Lower leg skin (tissue), 4 donors: Measurements from ENCODE around the gene AHCYL2. TPM values are rescaled to one million over a fixed set of nuclear protein-coding genes. Genes with fewer than 3 reads are reported as not detected.
A peak's percentile ranks its signal among the peaks of the same experiment; 100 is the strongest.
"Not testable (repeated sequence)": the region's sequence is repeated elsewhere in the genome, so short reads cannot be mapped to it uniquely, and the experiment has no call there.

ENCODE experiments used
- DNase-seq, 2 donors: peaks; one replicate each; pipeline ENCODE4 v3.0.0-alpha.2; 2019; ENCODE audit warnings: low spot score in 2 of 2
- H3K4me3 ChIP-seq: fragments of 200-600 bp; sonication (generic); 2 replicates; pipeline ENCODE4 v1.5.1; 2017; ENCODE audit warnings: mild to moderate bottlenecking, low read depth; ENCODE audit not compliant: poor library complexity, severe bottlenecking
- POLR2A ChIP-seq, 2 donors: fragments of 450-650 bp; IDR thresholded peaks; one replicate each; pipeline ENCODE4 v1.6.1; 2016 to 2017; ENCODE audit warnings: antibody characterized with exemption in 2 of 2, mild to moderate bottlenecking in 1 of 2, moderate library complexity in 1 of 2
- WGBS, 2 donors: methylation state at CpG; one replicate each; pipeline ENCODE4 v1.1.5; 2018; 5-methylcytosine and 5-hydroxymethylcytosine counted together
- intact Hi-C: fragments of 100-400 bp; cut with DNase I; formaldehyde crosslinking; loops from one replicate; pipeline ENCODE4 v1.15.0; 2023; ENCODE audit warnings: low total_unique reads
- total RNA-seq, 4 donors: library from RNA; depleted of rRNA; stranded (reverse); fragments of >200 nt; gene quantifications; one replicate each; pipeline ENCODE4 v1.1.0, GENCODE V29; 2016
- TF ChIP-seq, protein P1 (sequence below), 3 donors: fragments of 450-650 bp; IDR thresholded peaks; one replicate each; pipeline ENCODE4 v1.5.1; 2016; ENCODE audit warnings: antibody characterized with exemption in 3 of 3, mild to moderate bottlenecking in 3 of 3, moderate library complexity in 2 of 3

Gene AHCYL2
- total RNA-seq, 4 donors from 2014 or later = 31.1 to 45.8 (median 39.2) TPM

DNA sequence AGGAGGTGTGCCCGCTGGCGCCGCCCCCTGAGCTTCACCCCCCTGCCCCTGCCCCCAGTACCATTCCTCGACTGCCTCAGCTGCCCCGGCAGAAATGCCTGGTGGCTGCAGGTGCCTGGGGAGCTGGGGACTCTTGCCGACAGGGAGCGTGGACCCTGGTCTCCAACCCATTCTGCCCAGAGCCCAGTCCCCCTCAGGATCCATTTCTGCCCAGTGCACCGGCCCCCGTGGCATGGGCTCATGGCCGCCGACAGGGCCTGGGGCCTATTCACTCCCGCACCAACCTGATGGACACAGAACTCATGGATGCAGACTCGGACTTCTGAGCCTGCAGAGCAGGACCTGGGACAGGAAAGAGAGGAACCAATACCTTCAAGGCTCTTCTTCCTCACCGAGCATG lies 12.7 kb upstream of the AHCYL2 start:
- intact Hi-C loops = loop anchor here (10.0 kb wide), 2 partner anchors 63 to 153 kb away; no protein-coding TSS in a partner anchor
- TF ChIP-seq, protein P1, sequence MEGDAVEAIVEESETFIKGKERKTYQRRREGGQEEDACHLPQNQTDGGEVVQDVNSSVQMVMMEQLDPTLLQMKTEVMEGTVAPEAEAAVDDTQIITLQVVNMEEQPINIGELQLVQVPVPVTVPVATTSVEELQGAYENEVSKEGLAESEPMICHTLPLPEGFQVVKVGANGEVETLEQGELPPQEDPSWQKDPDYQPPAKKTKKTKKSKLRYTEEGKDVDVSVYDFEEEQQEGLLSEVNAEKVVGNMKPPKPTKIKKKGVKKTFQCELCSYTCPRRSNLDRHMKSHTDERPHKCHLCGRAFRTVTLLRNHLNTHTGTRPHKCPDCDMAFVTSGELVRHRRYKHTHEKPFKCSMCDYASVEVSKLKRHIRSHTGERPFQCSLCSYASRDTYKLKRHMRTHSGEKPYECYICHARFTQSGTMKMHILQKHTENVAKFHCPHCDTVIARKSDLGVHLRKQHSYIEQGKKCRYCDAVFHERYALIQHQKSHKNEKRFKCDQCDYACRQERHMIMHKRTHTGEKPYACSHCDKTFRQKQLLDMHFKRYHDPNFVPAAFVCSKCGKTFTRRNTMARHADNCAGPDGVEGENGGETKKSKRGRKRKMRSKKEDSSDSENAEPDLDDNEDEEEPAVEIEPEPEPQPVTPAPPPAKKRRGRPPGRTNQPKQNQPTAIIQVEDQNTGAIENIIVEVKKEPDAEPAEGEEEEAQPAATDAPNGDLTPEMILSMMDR (IDR thresholded peaks at IDR 0.05) = no peak
- TF ChIP-seq POLR2A (IDR thresholded peaks at IDR 0.05) = no peak
- 90% methylated on average over 10 to 14 of the region's 14 CpGs for WGBS, 2 donors
- DNase-seq = peak in 1 of 2 donors; percentile 82
- no peak overlapping the region for H3K4me3 ChIP-seq

DNA sequence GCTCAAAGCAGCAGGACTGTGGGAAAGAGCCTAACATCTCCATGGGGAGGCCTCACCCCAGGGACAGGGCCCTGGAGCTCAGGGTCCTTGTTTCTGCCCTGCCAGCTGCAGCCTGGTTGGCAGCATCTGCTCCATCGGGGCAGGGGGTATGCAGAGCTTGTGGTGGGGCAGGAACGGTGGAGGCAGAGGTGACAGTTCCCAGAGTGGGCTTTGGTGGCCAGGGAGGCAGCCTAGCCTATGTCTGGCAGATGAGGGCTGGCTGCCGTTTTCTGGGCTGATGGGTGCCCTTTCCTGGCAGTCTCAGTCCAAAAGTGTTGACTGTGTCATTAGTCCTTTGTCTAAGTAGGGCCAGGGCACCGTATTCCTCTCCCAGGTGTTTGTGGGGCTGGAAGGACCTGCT lies 12.2 kb upstream of the AHCYL2 start:
- H3K4me3 ChIP-seq = no peak overlapping the region
- DNase-seq = peak in 1 of 2 donors; percentile 77
- intact Hi-C loops = loop anchor here (10.0 kb wide), 2 partner anchors 62 to 152 kb away; no protein-coding TSS in a partner anchor
- TF ChIP-seq, protein P1 (IDR thresholded peaks at IDR 0.05) = no peak
- no peak for TF ChIP-seq POLR2A (IDR thresholded peaks at IDR 0.05)
- 84 to 86% methylated on average over 4 of the region's 4 CpGs for WGBS, 2 donors

DNA sequence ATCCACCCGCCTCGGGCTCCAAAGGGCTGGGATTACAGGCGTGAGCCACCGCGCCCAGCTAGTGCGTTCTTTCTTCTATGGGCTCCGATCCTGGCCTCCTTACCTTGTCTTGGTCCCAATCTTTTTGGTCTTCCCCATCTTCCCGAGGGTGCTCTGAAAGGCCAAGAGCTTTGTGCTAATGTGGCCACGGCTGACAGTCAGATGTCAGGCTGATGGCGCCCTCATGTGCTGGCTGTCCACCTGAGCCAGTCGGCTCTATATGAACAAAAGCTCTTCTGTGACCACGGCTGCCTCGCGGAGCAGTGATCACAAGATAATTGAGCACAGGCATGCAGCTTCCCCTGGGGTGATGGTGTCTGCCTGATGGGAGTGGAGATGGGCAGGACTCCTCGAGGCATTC lies 11.0 kb upstream of the AHCYL2 start:
- TF ChIP-seq, protein P1 (IDR thresholded peaks at IDR 0.05) = no peak
- no peak for TF ChIP-seq POLR2A (IDR thresholded peaks at IDR 0.05)
- peak in 1 of 2 donors; percentile 82 for DNase-seq
- WGBS, 2 donors = 50 to 57% methylated on average over 15 of the region's 15 CpGs
- no peak overlapping the region for H3K4me3 ChIP-seq
- intact Hi-C loops = loop anchor here (10.0 kb wide), 2 partner anchors 61 to 151 kb away; no protein-coding TSS in a partner anchor

DNA sequence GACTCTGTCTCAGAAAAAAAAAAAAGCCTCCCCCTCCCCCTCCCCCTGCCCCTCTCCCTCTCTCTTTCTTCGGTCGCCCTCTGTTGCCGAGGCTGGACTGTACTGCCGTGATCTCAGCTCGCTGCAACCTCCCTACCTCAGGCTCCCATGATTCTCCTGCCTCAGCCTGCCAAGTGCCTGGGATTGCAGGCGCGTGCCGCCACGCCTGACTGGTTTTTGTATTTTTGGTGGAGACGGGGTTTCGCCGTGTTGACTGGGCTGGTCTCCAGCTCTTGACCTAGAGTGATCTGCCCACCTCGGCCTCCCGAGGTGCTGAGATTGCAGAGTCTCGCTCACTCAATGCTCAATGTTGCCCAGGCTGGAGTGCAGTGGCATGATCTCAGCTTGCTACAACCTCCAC lies 9.1 kb upstream of the AHCYL2 start:
- 91 to 92% methylated on average over 13 to 15 of the region's 15 CpGs for WGBS, 2 donors
- intact Hi-C loops = loop anchor here (10.0 kb wide), 2 partner anchors 59 to 149 kb away; no protein-coding TSS in a partner anchor
- H3K4me3 ChIP-seq = not testable (repeated sequence)
- DNase-seq = peak in 1 of 2 donors; percentile 36

DNA sequence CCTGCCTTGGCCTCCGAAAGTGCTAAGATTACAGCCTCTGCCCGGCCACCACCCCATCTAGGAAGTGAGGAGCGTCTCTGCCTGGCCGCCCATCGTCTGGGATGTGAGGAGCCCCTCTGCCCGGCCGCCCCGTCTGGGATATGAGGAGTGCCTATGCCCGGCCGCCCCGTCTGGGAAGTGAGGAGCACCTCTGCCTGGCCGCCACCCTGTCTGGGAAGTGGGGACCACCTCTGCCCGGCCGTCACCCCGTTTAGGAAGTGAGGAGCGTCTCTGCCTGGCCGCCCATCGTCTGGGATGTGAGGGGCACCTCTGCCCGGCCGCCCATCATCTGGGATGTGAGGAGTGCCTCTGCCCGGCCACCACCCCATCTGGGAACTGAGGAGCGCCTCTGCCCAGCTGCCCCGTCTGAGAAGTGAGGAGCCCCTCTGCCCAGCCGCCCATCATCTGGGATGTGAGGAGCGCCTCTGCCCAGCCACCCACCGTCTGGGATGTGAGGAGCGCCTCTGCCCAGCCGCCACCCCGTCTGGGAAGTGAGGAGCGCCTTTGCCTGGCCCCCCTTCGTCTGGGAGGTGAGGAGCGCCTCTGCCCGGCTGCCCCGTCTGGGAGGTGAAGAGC lies 8.6 kb upstream of the AHCYL2 start:
- intact Hi-C loops = loop anchor here (10.0 kb wide), 2 partner anchors 59 to 149 kb away; no protein-coding TSS in a partner anchor
- H3K4me3 ChIP-seq = not testable (repeated sequence)
- peak in 1 of 2 donors; percentile 76 for DNase-seq
- WGBS, 2 donors = 92 to 93% methylated on average over 16 to 20 of the region's 34 CpGs

DNA sequence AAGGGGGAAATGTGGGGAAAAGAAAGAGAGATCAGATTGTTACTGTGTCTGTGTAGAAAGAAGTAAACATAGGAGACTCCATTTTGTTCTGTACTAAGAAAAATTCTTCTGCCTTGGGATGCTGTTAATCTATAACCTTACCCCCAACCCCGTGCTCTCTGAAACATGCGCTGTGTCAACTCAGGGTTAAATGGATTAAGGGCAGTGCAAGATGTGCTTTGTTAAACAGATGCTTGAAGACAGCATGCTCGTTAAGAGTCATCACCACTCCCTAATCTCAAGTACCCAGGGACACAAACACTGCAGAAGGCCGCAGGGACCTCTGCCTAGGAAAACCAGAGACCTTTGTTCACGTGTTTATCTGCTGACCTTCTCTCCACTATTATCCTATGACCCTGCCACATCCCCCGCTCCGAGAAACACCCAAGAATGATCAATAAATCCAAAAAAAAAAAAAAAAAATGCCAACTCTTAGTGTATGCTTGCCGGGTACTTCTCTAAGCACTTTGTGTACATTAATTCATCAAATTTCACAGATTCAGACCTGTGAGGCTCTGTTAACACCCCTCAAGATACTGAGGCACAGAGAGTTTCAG lies 7.9 kb upstream of the AHCYL2 start:
- intact Hi-C loops = loop anchor here (10.0 kb wide), 2 partner anchors 58 to 148 kb away; no protein-coding TSS in a partner anchor
- DNase-seq = peak in 1 of 2 donors; percentile 12
- WGBS, 2 donors = 79 to 84% methylated on average over 8 of the region's 8 CpGs
- H3K4me3 ChIP-seq = not testable (repeated sequence)

DNA sequence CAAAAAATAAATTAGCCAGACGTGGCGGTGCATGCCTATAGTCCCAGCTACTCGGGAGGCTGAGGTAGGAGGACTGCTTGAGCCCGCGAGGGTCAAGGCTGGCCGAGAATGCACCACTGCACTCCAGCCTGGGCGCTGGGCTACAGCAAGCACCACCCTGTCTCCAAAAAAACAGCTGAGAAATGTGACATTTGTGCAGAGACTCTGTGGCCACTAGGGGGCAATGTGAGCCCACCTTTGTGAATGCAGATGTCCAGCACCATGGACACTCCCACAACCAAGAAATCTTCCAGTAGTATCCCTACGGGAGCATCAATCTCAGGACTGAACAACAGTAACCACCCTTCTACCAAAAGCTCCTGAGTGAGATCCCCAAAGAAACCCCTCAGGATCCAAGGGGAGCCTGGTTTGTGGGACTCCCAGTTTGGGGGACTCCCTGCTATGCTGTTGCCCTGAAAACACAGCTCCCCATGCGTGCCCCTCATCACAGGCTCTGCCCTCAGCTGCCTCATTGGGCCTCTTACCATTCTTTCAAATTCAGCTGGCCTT lies 6.2 kb upstream of the AHCYL2 start:
- 14 to 15% methylated on average over 9 of the region's 9 CpGs for WGBS, 2 donors
- peak; percentile 86 to 96 for DNase-seq
- H3K4me3 ChIP-seq = no peak overlapping the region
- TF ChIP-seq, protein P1 (IDR thresholded peaks at IDR 0.05) = peak in 1 of 3 donors; percentile 91
- no peak for TF ChIP-seq POLR2A (IDR thresholded peaks at IDR 0.05)
- intact Hi-C loops = loop anchor here (10.0 kb wide), 2 partner anchors 56 to 146 kb away; no protein-coding TSS in a partner anchor

DNA sequence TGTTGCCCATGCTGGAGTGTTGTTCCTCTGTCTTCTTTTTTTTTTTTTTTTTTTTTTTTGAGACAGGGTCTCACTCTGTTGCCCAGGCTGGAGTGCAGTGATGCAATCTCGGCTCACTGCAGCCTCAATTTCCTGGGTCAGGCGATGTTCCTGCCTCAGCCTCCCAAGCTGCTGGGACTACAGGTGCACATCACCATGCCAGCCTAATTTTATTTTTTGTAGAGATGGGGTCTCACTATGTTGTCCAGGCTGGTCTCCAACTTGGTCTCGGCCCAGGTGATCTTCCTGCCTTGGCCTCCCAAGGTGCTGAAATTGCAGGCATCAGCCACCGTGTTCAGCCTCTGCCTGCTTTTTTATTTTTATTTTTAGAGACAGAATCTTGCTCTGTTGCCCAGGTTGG lies 5.7 kb upstream of the AHCYL2 start:
- H3K4me3 ChIP-seq = not testable (repeated sequence)
- WGBS, 2 donors = 80 to 92% methylated on average over 4 of the region's 4 CpGs
- peak in 1 of 2 donors; percentile 40 for DNase-seq
- intact Hi-C loops = loop anchor here (10.0 kb wide), 2 partner anchors 56 to 146 kb away; no protein-coding TSS in a partner anchor
